ENCODE data around the gene PSMD9.

PSMD9 gene

DNA sequence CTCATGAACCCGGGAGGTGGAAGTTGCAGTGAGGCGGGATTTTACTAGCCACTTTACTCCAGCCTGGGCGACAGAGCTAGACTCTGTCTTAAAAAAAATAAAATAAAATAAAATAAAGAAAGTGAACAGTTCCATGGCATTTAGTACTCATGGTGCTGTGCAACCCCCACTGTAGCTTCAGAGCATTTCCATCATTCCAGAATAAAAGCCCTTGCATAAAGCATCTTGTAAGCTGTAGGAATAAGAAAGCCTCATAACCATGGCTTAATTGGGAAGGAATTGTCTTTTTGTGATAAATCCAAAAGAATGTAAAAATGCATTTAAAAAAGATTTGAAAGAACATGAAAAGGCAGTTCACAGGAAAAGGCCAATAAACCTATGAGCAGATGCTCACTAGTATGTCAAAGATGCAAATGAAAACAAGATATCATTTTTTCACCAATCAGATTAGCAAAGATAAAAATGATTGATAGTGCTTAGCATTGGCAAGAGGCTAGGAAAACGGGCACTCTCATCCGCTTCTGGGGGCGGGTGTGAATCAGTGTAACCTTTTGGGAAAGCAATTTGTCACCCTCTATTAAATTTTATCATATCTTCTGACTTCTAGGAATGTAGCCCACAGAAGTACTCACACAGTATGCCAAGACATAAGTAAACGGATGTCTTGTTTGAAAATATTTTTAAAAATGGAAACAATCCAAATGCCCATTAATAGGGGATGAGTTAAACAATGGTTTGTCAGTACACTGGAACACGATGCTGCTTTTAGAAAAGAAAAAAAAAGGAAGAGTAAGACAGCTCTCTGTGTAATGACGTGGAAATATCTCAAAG, 76.4 kb downstream of the PSMD9 start:
- no peak for DNase-seq (ENCODE audit: low spot score)
- TF ChIP-seq, protein P1, sequence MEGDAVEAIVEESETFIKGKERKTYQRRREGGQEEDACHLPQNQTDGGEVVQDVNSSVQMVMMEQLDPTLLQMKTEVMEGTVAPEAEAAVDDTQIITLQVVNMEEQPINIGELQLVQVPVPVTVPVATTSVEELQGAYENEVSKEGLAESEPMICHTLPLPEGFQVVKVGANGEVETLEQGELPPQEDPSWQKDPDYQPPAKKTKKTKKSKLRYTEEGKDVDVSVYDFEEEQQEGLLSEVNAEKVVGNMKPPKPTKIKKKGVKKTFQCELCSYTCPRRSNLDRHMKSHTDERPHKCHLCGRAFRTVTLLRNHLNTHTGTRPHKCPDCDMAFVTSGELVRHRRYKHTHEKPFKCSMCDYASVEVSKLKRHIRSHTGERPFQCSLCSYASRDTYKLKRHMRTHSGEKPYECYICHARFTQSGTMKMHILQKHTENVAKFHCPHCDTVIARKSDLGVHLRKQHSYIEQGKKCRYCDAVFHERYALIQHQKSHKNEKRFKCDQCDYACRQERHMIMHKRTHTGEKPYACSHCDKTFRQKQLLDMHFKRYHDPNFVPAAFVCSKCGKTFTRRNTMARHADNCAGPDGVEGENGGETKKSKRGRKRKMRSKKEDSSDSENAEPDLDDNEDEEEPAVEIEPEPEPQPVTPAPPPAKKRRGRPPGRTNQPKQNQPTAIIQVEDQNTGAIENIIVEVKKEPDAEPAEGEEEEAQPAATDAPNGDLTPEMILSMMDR (IDR thresholded peaks at IDR 0.05; ENCODE audit: extremely low read depth, missing control alignments) = no peak

DNA sequence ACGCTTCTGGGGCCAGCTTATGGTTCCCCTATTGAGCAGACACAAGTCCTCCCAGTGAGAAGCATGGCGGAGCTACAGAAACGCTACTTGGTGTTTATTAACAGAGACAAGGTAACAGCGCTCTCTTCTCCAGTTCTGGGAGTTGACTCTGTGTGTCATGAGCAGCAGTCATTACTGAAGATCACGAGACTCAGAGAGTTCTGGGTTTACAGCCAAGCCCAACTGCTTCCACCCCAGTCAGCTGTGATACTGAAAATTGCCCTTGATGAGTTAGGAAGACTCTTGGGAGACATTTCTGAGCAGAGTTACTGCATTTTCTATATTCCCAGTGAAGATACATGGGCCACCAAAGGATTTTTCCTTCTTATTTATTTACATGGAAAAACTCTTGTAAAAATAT, 78.4 kb downstream of the PSMD9 start:
- DNase-seq (ENCODE audit: low spot score) = no peak
- TF ChIP-seq, protein P1 (IDR thresholded peaks at IDR 0.05; ENCODE audit: extremely low read depth, missing control alignments) = no peak
